Measurements from ENCODE around the gene SGO2.
"Not testable (repeated sequence)": the region's sequence is repeated elsewhere in the genome, so short reads cannot be mapped to it uniquely, and the experiment has no call there.

Gene SGO2

GRCh38 chr2:200525551-200525881 is 491 bp upstream of the SGO2 start:
- no peak for DNase-seq

- no peak for DNase-seq
These were observed 2.2 kb downstream of the SGO2 start for GRCh38 chr2:200528228-200528627.

GRCh38 chr2:200533754-200534153 is 7.7 kb downstream of the SGO2 start:
- DNase-seq = no peak

- no peak for DNase-seq
These were observed 8.6 kb downstream of the SGO2 start for GRCh38 chr2:200534572-200534971.

- no peak for DNase-seq
These were observed 12.1 kb downstream of the SGO2 start for GRCh38 chr2:200538139-200538538.

- no peak for DNase-seq
These were observed 14.8 kb downstream of the SGO2 start for GRCh38 chr2:200540793-200541192.

- DNase-seq = not testable (repeated sequence)
These were observed 40.6 kb downstream of the SGO2 start for GRCh38 chr2:200566596-200566995.

- DNase-seq = no peak
These were observed 41.9 kb downstream of the SGO2 start for GRCh38 chr2:200567932-200568331.

GRCh38 chr2:200575957-200576356 is 50.0 kb downstream of the SGO2 start:
- no peak for DNase-seq

- DNase-seq = no peak
These were observed 51.0 kb downstream of the SGO2 start for GRCh38 chr2:200577027-200577426.

- no peak for DNase-seq
These were observed 52.8 kb downstream of the SGO2 start for GRCh38 chr2:200578778-200579177.

- DNase-seq = no peak
These were observed 58.6 kb downstream of the SGO2 start for GRCh38 chr2:200584639-200585038.

- DNase-seq = no peak
These were observed 59.3 kb downstream of the SGO2 start for GRCh38 chr2:200585340-200585729.

- peak; percentile 47 for DNase-seq
These were observed 60.0 kb downstream of the SGO2 start, which contains the start of gene AOX1 for GRCh38 chr2:200585730-200586643. Gene AOX1 (plus strand): TSS chr2:200586014. CDS start chr2:200586109, 95 bp downstream.

GRCh38 chr2:200586644-200586975 is 60.6 kb downstream of the SGO2 start:
- DNase-seq = no peak

- no peak for DNase-seq
These were observed 61.1 kb downstream of the SGO2 start for GRCh38 chr2:200587007-200587616.

- no peak for DNase-seq
These were observed 62.2 kb downstream of the SGO2 start for GRCh38 chr2:200588076-200588678.

- DNase-seq = no peak
These were observed 64.1 kb downstream of the SGO2 start for GRCh38 chr2:200590090-200590489.

- no peak for DNase-seq
These were observed 65.3 kb downstream of the SGO2 start for GRCh38 chr2:200591308-200591707.

- no peak for DNase-seq
These were observed 66.5 kb downstream of the SGO2 start for GRCh38 chr2:200592406-200593075.

- DNase-seq = no peak
These were observed 67.9 kb downstream of the SGO2 start for GRCh38 chr2:200593905-200594304.

- no peak for DNase-seq
These were observed 69.9 kb downstream of the SGO2 start for GRCh38 chr2:200595913-200596312.

GRCh38 chr2:200596774-200597570 is 71.0 kb downstream of the SGO2 start:
- no peak for DNase-seq
